HG03066 (cell line): ENCODE results near the gene CTDSP2.

ENCODE experiments used
- ATAC-seq: cut with Tn5 transposase; IDR thresholded peaks from one replicate; pipeline ENCODE4 v1.9.1; 2021; ENCODE audit warnings: low read depth; ENCODE audit not compliant: unreplicated experiment

The CTDSP2 gene

GRCh38 chr12:57817261-57817989 is 29.1 kb downstream of the CTDSP2 start:
- no peak for ATAC-seq

GRCh38 chr12:57816855-57817151 is 29.7 kb downstream of the CTDSP2 start:
- no peak for ATAC-seq

- ATAC-seq: no peak
Measured at GRCh38 chr12:57816001-57816854, 30.3 kb downstream of the CTDSP2 start.

GRCh38 chr12:57815177-57816000 is 31.1 kb downstream of the CTDSP2 start:
- ATAC-seq: no peak

GRCh38 chr12:57813971-57814772 is 32.4 kb downstream of the CTDSP2 start:
- ATAC-seq: no peak

- no peak for ATAC-seq
Measured at GRCh38 chr12:57813111-57813970, 33.2 kb downstream of the CTDSP2 start.

- no peak for ATAC-seq
Measured at GRCh38 chr12:57811028-57811755, 35.3 kb downstream of the CTDSP2 start.

- no peak for ATAC-seq
Measured at GRCh38 chr12:57810450-57810849, 36.1 kb downstream of the CTDSP2 start.

- no peak for ATAC-seq
Measured at GRCh38 chr12:57809425-57809824, 37.1 kb downstream of the CTDSP2 start.

- no peak for ATAC-seq
Measured at GRCh38 chr12:57808351-57808750, 38.2 kb downstream of the CTDSP2 start.

- no peak for ATAC-seq
Measured at GRCh38 chr12:57807285-57807684, 39.2 kb downstream of the CTDSP2 start.

- ATAC-seq: no peak
Measured at GRCh38 chr12:57806677-57807076, 39.9 kb downstream of the CTDSP2 start.

- ATAC-seq: no peak
Measured at GRCh38 chr12:57803319-57803893, 43.1 kb downstream of the CTDSP2 start.

GRCh38 chr12:57802607-57803006 is 43.9 kb downstream of the CTDSP2 start:
- ATAC-seq: no peak

- no peak for ATAC-seq
Measured at GRCh38 chr12:57800965-57801364, 45.6 kb downstream of the CTDSP2 start.

- ATAC-seq: no peak
Measured at GRCh38 chr12:57797933-57798332, 48.6 kb downstream of the CTDSP2 start.

GRCh38 chr12:57796996-57797395 is 49.5 kb downstream of the CTDSP2 start:
- ATAC-seq: no peak

- ATAC-seq: no peak
Measured at GRCh38 chr12:57795354-57795753, 51.2 kb downstream of the CTDSP2 start.
